NCI-H2227 (cell line): ENCODE data around the gene CDH4.

ENCODE experiments used
- DNase-seq: peaks from one replicate; lab custom pipeline; 2025; ENCODE audit not compliant: unreplicated experiment; lab: John Stamatoyannopoulos, UW

CDH4 gene

DNA sequence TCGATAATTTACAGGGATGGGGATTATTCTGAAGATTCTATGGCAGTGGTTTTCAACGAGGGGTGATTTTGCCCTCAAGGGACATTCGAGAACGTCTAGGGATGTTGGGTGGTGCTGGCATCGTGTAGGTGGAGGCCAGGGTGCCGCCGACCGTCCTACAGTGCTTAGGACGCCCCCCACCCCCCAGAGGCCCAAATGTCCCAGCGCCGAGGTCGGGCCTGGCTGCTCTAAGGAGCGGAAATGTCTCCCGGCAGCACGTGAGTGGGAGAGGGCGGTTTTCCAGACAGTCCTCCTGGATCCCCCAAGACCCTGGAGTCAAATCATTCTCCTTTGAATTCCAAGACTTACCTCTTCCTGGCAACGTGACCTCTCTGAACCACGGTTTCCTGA is 101.9 kb downstream of the CDH4 start:
- no peak for DNase-seq

DNA sequence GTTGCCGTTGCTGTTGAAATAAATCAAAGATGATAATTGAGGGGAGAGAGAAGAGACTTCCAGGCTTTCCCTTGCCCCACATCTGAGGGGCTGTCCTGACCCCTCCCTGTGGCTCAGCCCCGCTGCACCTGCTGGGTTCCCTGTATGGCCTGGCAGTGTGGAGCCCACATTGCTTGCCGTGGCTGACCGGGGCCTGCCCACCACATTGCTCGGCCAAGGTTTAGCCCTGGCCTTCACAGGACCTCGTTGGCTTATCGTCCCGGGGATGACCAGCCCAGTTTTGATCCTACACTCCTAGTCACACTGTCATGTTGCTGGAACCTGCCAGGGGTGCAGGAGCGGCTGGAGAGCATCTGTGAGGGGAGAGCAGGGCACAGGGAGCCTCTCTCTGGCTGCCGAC is 102.4 kb downstream of the CDH4 start:
- DNase-seq = no peak

DNA sequence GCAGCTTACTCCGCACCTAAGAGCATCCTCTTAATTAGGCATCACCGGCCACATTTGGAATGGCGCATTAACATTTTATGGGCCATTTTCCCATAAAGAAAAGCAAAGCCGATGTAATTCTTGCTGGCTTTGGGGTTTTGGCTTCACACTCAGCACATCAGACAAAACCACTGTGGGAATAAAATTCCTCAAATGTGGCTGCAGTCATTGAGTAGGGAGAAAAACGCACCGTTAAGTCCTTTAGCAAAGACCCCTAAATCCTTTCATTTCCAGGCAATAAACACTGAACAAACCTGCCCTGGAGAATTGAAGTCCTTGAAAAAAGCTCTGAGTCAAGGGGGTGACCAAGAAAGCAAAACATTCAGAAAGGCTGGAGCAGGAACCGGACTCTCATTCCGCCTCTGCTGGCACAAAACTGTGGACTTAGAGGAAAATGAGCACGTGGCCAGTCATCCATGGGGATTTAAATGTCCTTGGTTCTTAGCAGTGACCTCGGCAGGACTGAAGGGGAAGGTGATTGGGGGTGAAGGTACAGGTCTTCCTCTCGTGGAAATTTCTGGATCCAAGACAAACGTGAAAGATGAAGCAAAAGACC is 102.9 kb downstream of the CDH4 start:
- no peak for DNase-seq

DNA sequence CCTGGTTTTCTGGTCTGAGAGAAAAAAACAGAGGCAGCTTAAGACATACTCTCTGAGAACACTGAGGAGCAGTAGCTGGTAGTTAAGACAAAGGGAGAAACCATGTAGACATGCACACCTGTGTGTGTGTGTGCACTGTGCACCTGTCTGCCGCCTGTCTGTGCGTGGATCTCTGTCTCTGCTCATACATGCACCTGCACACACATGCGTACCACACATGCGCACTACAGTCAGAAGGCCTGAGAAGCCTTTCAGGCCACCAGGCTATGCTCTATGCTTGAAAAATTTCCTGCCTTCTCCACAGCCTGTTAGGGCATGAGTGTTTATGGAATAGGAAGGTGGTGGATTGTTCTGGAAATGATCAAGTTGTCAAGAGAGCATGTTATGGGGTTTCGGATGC is 103.5 kb downstream of the CDH4 start:
- DNase-seq = no peak

DNA sequence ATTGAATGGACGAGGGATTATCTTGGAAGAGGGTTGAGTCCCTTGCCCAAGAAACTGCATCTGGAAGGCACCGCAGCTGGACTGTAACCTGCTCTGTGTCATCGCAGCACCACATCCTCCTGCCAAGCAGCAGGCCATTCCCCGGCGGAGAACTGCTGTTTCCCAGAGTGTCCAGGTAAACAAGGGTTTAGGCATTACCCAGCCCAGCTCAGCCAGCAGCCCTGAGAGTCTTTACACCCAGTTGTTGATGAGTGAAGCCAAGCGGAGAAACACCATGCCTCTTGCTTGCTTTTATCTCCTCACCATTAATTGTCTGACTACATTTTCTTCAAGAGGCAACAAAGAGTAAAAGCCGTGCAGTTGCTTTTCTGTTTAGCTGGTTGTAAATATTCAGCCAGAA is 104.1 kb downstream of the CDH4 start:
- DNase-seq = no peak

DNA sequence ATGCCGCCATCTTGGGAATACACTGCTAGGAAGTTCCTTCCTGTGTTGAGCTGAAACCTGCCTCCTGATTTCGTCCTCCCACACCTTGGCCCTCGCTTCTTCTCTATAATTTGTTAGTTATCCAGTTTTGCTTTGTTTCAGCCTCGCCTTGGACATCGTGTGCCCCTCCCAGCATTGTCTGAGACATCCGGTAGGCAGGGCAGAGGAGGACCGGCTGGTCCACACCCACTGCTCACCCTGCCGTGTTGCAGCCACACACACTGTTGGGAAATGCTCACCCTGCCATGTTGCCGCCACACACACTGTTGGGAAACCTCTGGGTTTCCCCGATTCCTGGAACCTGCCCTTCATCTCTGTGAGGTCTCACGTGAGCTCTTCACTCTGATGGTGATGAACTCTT is 105.1 kb downstream of the CDH4 start:
- no peak for DNase-seq

DNA sequence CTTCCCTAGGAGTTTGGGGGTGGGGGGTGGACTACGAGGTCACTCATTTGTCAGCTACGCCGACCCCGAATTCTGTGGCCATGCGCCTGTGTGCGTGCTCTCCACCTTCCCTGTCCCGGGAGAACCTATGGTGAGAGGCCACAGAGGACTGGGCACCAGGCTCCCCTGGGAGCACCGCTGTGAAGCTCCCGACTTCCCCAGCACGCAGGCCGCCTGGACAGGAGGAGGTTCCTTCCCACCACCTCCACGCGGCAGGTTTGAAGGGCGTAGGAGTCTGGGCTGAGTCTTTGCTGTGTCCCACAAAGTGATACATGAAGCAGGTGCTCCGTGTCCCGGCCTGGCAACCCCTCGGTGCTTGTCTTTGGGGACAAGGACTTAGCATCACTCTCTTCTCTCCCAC is 107.2 kb downstream of the CDH4 start:
- no peak for DNase-seq

DNA sequence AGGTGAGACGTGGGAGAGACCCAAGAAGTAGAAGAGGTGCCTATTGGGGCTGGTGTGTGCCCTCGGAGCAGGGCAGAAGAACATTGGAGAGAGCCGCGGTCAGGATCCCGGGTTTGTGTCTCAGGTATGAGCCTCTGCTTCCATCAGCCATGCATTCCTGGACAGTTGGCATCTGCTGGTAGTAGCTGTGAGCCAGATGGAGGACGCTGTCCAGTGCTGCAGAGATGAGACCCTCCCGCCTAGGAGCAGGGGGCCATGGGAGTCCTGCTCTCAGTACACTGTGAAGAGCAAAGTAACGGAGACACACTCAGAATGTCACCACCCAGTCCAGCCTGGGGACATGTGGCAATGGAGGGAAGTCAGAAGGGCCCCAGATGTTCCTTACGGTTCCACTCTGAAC is 108.2 kb downstream of the CDH4 start:
- DNase-seq = no peak

DNA sequence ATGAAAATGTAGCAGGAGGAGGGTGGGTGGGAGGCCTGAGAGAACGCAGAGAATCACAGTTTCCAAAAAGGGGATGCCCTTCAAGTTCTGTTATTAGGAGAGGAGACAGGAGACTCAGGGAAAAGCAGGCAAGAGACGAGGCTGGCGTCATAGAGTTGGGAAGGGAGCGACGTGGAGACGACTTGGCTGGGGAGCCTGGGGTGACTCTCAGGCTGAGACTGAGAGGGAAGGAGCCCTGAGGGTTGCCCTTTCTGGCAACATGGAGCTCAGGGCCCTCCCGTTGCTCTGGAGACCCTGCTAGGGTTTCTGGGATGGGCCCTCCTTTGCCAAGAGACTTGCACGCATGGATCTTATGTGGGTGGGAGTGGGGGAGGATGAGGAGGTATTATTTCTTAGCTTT is 108.9 kb downstream of the CDH4 start:
- DNase-seq = no peak

DNA sequence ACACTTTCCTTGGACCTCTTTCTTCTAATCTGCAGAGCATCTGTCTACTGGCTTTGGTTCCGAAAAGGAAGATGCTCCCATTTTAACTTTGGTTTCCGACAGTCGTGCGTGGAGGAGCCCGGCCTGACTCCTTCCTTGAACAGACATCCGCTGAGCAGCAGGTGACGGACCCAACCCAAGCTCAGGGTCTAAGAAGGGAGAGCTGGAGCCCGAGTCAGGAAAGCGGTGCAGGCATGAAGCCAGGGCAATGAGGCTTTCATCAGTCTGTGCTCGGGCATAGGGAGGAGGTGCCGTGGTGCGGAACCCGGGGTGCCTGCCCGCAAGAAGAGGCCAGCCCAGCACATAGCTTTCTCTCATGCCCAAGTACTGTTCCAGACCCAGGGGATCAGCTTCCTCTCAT is 109.4 kb downstream of the CDH4 start:
- DNase-seq = no peak

DNA sequence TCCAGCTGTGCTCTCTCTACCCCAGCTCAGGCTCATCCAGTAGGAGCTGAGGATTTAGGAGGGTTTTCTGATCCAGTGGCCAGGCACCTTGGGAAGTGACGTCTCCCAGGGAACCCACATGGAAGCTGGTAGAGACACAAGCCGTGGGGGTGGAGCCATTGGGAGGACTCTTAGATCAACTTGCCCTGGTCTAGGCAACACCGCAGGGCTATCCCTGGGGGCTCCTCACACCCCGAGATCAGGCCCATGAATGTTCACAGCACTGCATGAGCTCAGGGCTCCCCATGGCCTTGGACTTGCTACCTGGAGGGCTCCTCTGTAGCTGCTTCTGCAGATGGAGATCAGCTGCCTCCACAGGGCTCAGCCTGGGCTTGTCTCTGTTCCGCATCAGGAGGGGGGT is 112.1 kb downstream of the CDH4 start:
- DNase-seq = no peak

DNA sequence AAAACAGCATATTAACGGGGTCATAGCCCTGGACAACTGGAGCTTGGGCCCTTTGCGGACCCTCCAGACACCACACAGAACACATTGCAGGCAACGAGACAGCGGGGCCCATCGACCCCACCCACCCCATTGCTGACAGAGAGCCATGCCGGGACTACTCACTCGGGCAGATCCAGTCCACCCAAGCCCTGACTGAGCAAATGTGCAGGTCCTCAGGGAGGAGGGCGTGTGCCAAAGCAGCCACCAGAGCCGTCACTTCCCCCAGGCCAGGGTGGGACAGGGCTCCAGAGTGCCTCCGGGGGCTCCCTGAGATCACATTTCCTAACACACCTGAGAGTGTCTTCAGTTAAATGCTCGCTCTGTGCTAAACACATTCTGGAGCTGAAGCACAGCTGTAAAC is 114.9 kb downstream of the CDH4 start:
- no peak for DNase-seq

DNA sequence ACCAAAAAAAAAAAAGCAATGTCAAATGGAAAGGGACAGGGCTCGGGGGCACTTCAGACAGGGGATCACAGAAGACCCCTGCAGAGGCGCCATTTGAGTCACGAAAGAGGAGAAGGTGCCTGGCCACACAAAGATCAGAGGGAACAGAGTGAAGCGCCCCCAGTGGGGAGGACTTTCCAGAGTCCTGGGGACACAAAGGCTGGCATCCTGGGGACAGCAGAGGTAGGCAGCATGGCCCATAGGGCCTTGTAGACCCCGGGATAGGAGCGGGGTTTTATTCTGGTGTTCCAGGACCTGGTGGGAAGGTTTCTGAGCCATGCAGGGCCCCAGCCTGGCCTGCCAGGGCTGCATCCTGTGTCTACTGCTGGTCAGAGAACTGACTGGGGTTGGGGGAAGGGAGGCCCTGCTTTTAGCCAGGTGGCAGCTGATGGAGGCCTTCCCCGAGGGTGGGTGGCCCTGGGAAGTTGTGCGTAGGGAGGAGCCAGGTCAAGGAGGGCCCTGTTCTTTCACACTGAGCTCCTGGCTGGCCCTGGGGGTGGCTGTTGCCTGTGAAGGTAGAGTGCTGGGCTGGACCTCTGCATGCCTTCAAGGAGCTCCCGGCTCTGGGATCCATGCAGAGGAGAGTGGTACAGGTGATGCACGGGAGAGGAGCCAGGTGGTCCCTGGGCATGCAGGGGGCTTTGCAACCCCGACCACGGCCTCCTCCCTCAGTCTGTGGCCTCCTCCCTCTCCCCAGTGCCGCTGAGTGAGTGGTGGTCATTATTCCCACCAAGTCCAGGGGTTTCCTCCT is 117.9 kb downstream of the CDH4 start:
- no peak for DNase-seq

DNA sequence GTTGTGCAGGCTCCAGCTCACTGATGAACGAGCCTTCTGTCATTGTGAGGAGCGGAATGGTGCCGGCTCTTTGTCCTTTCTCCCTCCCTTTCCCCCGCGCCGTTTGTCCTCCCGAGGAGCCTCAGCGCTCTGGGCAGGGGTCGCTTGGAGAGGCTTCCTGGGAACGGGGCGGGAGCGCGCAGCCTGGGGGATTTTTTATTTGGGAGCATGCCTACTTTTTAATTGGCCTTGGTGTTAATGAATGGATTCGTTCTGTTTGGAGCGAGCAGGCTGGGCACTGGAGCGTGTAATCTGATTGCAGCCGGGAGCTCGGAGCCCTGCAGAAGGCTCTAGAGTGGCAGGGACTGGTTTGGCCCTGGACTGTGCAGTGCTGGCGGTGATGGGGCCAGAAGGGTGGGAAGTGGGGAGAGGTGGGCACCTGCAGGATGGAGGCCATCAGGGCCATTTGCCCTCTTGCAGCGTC is 118.8 kb downstream of the CDH4 start:
- DNase-seq = no peak

DNA sequence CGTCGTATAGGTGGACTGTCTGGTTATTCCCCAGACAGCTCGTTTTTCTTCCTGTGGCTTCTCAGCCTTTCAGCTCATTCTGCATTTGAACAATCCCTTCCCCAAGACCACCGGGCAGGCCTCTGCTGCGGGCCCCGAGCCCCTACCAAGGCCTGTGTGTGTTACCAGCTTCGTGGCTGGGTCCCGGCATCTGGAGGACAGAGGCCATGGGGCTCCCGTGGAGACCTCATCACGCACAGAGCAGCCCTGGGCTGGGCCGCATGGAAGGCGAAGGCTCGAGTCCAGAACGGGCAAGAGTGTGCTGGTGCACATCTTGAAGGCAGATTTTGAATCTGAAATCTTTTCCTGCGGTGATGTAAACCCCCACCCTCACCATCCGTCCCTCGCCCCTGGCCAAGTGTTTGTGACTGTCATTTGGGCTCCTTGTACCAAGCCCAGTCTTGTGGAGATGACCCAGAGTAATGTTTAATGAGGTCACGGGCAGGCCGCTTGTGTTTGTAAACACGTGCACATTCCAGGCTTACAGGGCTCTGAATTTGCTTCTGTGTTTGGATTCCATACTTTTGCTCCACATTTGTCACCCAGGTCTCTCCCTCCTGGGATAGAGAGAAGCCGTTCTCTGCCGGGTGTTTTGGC is 119.6 kb downstream of the CDH4 start:
- no peak for DNase-seq

DNA sequence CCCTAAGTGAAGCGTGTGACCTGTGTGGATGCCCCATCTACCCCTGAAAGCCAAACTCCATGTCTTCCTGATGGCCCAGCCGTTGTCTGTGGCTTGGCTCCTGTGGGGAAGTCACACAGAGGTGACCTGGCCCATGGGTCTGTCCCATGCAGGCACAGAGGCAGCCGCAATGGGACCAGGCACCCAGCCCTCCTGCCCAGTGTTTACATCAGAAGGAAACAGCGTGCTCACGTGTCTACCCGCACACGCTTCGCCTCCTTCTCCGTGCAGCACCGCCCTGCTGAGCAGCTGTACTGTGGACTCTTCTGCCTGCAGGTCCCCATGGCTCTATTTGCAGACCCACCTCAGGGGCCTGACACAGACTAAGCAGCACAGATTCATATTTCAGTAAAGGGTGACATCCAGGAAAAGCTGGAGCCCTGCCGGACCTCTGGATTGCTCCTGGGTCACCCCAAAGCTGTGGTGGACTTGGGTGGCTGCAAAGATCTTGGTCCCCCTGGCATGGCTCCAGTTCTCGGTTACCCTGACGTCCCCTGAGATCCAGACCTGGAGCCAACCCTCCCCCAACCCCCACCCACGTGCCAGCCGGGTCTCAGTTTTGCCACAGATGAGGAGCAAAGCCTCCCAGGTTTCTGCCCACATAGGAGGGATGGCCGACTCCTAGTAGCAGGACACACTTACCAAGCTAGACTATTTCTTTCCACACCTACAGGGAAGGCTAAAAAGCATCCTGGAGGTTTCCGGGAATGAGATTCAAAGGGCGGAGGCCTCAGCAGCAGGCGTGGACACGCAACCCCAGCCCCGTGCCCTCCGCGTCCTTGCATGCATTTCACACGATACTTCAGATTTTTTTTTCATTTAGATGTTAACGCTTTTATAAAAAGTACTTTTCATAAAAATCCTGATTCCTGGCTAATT is 120.3 kb downstream of the CDH4 start:
- no peak for DNase-seq

DNA sequence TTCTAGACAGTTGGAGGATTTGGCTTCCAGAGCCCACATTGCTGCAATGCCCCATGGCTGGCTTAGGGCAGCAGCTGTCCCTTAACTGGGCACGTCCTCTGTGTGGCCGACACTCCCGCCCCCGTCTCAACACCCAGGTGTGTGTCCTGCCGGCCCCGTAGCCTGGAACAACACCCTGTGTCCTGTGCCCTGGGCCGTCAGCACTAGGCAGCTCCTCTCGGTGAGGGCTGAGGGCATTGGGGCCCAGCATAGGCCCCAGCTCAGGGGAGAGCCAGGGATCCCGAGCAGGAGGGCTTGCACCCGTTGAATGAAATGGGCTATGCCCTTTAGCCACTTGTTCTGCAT is 121.0 kb downstream of the CDH4 start:
- DNase-seq = no peak

DNA sequence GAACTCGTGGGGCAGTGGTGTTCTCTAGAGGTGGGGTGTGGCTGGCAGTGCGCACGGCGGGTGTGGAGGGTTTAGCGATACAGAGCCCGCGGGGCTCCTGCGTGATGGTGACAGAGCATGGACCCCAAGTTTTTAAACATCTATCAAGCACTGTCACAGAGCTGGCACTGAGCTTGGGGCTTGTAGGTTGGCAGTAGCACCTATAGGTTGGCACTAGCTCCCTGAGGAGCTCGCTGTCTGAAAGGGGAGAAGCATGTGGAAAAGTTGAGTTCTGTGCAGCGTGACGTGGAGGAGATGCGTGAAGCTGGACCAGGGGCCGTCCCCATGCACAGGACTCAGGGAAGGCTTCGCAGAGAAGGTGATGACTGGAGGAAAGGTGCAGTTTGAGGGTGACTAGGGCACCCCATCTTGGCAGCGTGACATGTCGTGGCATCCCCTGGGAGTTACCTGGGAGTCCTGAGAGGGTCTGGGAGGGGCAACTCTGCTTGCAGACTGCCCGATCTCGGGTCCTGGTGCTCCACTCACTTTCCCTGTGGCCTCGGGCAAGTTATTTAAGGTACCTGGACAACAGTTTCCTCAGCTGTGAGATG is 122.0 kb downstream of the CDH4 start:
- no peak for DNase-seq

DNA sequence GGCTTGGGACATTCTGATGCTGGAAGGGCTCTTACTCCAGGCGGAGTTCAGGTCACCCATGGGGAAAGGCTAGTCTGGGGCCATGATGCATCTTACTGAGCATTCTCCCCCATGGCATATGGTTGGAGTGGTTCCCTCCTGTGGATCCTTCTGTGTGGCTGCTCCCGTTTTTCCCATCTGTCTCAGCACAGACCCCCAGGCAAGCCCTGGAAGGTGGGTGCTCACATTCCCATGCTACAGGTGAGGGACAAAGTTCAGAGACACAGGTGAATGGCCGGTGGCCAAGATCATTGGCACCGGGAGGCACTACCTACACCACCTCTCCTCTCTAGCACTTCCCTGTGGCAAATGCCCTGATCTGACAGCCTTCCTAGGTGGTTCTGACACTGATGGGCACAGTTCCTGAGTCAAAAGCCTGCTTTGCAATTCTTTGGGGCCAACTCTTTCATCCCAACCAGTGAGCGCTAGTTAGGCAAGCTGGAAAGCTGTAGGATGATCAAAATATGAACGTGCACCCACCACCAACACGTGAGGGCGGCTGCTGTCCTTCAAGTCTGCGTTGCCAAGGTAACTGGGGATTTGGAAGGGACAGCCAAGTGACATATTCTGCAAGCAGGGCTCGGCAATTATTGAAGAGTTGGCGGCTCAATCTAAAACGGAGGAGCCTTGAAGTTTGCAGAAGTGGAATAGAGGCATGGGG is 124.6 kb downstream of the CDH4 start:
- DNase-seq = no peak

DNA sequence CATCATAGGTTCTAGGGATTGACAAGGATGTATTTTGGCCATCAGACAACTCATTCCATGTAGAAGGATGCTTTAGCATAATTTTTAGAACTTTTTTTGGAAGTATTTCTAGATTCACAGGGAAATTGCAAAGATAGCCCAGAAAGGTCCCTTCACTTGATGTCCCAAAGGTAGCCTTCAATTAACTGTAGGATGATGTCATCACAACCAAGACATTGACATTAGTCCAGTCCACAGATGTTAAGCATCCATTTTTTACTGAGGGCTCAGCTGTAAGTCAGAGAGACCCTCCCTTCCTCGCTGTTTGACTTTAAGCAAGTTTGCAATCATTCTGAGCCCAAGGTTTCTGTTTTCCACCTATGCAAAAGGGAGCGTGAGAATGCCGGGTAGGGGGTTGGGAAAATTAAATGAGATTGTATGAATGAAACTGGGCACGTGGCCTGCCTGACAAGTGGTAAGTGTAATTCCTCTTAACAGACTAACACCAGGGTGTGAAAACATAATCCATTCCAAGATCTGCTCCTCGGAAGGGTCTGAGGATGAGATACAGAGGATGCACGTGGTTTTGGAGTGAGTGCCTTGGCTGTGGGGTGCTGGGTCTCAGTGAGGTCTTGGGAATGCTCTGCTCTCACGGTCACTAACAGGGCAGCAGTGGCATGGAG is 126.8 kb downstream of the CDH4 start:
- no peak for DNase-seq
